Left hindlimb (tissue), 1 donor: ENCODE results near the gene OR2AE1.
"Not testable (repeated sequence)": the region's sequence is repeated elsewhere in the genome, so short reads cannot be mapped to it uniquely, and the experiment has no call there.

Source experiments
- DNase-seq: peaks from one replicate; pipeline ENCODE4 v3.0.0-alpha.2; 2018

OR2AE1 gene, protein sequence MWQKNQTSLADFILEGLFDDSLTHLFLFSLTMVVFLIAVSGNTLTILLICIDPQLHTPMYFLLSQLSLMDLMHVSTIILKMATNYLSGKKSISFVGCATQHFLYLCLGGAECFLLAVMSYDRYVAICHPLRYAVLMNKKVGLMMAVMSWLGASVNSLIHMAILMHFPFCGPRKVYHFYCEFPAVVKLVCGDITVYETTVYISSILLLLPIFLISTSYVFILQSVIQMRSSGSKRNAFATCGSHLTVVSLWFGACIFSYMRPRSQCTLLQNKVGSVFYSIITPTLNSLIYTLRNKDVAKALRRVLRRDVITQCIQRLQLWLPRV

GRCh38 chr7:99876933-99877332, at the start of gene OR2AE1:
Gene OR2AE1, minus strand, starts transcription at chr7:99877033. Its CDS starts 0 bp downstream, at chr7:99877033.
- no peak for DNase-seq

- DNase-seq: no peak
These were observed 49.5 kb upstream of the OR2AE1 start for GRCh38 chr7:99926321-99926720.

DNA sequence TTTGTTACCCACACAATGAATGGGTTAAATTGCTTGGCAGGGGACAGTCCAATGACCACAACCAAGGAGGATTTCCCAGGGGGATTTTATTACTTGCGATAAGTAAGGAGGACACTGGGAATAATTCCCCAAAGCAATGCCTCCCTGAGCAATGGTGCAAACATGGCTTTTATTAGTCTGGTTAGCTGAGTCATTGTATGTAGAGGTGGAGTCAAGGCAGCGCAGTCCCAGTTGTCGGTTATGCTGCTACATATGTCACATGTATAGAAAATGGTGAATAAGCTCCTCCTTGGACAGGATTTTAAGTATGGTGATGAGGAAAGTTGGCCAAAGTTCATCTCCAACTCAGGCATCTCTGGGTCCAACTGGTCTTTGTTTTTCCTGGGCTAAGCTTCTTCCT, 46.4 kb upstream of the OR2AE1 start:
- DNase-seq: no peak

GRCh38 chr7:99920149-99920548, 43.3 kb upstream of the OR2AE1 start:
- no peak for DNase-seq

DNA sequence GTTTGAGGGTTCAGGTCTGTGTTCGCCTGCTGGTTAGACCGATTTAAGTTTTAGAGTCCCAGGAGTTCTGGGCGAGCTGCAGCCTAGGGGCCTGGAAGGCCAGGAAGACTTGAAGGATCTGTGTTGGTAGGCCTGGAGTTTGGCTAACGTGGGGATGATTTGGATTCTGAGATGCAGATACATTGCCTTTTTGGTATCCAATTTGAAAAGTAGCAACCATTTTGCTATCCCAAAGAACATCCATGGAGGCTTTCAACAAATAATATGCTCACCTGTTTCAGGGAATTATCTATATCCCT, 42.9 kb upstream of the OR2AE1 start:
- no peak for DNase-seq

GRCh38 chr7:99918959-99919813, 42.4 kb upstream of the OR2AE1 start, which contains the start of gene TRIM4:
Gene TRIM4, minus strand, starts transcription at chr7:99919530. Its CDS starts 129 bp downstream, at chr7:99919401.
- peak; percentile 91 for DNase-seq

DNA sequence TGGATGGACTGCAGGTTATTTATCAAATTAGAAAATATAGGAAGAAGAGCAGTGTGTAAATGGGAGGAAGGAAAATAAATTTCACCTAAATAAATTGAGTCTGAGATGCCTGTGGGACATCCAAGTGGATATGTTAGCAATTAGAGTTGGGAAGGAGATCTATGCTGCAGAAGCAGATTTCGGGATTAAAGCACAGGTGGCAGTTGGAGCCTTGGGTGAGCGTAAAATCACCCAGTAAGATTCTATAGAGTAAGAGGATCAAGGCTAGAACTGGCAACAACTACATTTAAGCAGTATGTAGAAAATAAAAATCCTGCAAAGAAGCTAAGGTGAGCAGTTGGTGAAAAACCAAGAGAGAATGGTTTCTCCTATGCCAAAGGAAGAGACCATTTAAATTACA, 34.1 kb upstream of the OR2AE1 start:
- no peak for DNase-seq

DNA sequence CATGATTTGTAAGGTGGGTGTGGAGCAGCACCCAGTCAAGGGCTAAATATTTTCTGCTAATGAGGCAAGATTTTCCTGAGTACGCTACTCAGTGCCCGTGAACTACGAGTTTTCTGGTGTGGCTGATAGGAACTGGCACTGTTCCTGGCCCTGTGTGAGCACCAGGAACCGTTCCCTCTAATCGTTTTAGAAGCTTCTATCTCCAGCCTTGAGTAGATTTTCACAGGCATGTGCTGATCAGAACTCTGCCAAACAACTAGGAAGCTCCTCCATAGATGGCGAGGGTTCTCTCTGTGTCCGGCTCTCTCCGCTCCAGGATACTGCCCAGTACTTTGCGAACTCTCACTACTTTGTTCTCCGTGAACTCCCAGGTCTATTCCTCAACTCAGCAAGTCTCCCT, 24.7 kb upstream of the OR2AE1 start:
- DNase-seq: no peak

DNA sequence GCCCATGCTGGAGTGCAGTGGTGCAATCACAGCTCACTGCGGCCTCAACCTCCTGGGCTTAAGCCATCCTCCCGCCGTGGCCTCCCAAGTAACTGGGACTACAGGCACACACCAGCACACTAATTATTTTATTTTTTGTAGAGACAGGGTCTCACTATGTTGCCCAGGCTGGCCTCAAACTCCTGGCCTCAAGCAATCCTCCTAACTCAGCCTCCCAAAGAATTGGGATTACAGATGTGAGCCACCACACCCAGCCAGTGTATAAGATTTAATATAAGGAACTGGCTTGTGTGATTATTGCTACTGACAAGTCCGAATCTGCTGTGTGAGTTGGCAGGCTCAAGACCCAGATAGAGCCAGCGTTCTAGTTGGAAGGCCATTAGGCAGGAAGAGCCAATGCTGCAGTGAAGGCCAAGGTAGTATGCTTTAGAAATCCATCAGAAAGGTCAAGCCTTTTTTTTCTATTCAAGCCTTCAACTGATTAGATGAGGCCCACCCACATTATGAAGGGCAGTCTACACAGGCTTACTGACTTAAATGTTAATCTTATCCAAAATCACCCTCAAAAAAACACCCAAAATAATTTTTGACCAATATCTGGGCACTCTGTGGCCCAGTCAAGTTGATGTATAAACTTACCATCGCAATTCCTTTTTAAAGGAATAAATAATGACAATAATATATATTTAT, 23.1 kb upstream of the OR2AE1 start:
- DNase-seq: no peak

DNA sequence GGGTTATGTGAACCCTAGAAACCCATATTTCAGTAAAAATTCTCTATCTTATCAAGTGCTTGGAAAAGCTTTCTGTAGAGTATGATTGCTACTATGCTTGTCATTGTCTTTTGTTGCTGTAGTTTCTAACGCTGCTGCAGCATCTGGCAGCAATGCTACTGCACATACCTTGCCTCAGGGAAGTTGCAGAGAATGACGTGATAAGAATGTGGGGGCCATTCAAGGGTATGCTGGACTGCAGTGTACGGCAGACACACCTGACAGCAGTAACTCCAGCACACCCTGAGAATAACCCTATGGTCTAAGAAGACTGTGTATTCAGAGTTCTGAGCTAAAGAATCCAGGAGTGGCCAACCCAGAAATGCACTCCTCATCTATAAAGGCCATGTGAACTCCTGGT, 22.0 kb upstream of the OR2AE1 start:
- no peak for DNase-seq

- no peak for DNase-seq
These were observed 21.2 kb upstream of the OR2AE1 start for GRCh38 chr7:99898023-99898357.

DNA sequence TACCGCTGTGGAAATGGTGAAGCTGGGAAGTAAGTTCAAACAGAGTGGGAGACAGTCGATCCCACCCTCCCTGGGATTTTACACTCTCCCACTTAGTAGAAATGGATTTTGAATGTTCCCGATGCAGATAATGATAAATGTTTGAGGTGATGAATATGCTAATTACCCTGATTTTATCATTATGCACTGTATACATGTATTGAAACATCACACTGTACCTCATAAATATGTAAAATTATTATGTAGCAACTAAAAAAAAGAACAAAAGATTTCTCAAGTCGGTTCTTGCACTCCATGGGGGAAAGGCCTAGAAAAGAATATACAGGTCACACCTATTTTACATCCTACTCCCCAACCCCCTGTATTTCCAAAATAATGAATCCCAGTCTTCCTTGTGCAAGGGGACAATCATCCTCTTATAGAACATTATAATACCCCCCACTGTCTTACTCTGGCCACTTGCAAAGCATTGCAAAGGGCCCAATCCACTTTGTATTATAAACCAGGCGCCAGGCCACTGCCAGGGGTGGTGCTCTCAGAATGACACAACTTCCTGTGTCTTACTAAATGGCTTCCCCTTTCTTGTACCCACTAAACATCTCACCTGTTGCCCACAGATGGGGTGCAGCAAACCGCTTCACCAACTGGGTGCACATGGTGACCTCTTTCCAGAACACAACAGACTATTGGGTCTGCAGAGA, 20.6 kb upstream of the OR2AE1 start:
- no peak for DNase-seq

DNA sequence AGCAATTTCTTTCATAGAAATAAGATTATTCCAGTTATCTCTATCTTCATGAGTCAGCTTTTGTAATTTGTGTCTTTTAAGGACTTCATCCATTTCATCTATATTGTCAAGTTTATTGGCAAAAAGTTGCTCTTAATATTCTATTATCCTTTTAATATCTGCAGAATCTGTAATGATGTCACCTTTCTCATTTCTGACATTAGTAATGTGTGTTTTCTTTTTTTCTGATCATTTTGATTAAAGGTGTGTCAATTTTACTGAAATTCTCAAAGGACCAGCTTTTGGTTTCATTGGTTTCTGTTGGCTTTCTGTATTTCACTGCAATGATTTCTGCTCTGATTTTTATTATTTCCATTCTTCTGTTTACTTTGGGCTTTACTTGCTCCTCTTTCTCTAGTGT, 17.9 kb upstream of the OR2AE1 start:
- DNase-seq: no peak

DNA sequence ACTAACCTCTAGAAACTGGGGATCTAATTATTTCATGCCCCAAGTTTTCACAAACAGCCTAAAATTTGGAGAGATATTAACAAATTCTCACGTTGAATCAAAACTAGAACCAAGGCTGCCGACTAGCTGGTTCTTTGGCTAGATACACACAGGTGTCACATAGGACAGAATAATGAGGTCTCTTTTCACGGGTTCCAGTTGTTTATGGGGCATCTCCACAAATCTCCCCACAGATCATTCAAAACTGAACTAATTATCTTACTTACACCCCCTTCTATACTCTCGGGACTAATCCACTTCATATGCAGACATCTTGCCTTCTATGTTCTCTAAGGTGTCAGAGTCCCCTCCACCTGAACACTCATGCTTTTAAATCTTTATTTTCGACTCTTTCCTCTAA, 16.4 kb upstream of the OR2AE1 start:
- no peak for DNase-seq

DNA sequence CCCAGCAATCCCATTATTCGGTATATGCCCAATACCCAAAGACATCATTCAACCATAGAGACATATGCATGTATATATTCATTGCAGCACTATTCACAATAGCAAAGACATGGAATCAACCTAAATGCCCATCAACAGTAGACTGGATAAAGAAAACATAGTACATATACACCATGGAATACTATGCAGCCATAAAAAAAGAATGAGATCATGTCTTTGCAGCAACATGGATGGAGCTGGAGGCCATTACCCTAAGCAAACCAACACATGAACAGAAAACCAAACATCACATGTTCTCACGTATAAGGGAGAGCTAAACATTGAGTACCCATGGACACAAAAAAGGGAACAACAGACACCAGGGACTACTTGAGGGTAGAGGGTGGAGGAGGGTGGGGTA, 13.5 kb upstream of the OR2AE1 start:
- not testable (repeated sequence) for DNase-seq

GRCh38 chr7:99888366-99888765, 11.5 kb upstream of the OR2AE1 start:
- not testable (repeated sequence) for DNase-seq

GRCh38 chr7:99881370-99881769, 4.5 kb upstream of the OR2AE1 start:
- DNase-seq: no peak

DNA sequence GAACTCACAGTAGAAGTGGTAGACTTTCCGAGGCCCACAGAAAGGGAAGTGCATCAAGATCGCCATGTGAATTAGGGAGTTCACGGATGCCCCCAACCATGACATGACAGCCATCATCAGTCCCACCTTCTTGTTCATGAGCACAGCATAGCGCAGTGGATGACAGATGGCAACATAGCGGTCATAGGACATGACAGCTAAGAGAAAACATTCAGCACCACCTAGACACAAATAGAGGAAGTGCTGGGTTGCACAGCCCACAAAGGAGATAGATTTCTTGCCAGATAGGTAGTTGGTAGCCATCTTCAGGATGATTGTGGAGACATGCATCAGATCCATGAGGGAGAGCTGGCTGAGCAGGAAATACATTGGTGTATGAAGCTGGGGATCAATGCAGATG, 342 bp downstream of the OR2AE1 start:
- DNase-seq: no peak

- DNase-seq: no peak
These were observed 8.6 kb downstream of the OR2AE1 start for GRCh38 chr7:99868246-99868645.

DNA sequence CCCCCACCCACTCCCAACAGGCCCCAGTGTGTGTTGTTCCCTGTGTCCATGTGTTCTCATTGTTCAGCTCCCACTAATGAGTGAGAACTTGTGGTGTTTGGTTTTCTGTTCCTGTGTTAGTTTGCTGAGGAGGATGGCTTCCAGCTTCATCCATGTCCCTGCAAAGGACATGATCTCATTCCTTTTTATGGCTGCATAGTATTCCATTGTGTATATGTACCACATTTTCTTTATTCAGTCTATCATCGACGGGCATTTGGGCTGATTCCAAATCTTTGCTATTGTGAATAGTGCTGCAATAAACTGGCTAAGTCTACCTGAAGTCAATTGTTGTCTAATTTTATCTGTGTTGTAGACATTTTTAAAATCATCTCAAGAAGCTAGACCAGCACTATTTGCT, 9.4 kb downstream of the OR2AE1 start:
- not testable (repeated sequence) for DNase-seq

DNA sequence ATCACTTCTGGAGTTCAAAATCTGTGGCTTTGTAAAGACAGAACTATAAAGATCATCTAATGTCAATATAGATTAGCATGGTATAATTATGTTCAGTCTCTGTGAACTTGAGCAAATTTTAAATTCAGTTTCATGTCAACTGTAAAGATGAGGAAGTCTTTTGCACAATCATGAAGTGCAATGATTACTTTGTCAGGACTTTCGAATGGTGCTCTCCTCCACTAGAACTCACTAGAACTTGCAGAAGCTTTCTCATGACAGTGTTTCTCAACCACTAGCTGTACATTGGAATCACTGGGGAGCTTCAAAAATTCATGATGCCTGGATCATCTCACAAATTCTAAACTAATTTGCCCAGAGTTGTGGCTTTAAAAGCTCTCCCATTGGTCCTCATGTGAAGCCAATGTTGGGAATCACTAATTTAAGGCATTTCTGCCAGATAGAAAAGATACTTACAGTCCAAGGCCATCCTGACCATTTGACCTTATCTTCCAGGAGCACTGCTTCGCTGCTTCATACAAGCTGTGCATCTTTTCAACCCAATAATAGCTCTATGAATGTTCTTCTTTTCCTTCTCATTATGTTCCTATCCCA, 12.9 kb downstream of the OR2AE1 start:
- no peak for DNase-seq

- peak; percentile 87 for DNase-seq
These were observed 16.3 kb downstream of the OR2AE1 start for GRCh38 chr7:99860281-99861127.
